ENCODE data around the gene CST1. TPM values are rescaled to one million over a fixed set of nuclear protein-coding genes. Genes with fewer than 3 reads are reported as not detected.
"Not testable (repeated sequence)": the region's sequence is repeated elsewhere in the genome, so short reads cannot be mapped to it uniquely, and the experiment has no call there.

Gene CST1
- total and polyA plus RNA-seq, 2 donors (not counting 1 experiment from before 2014, with no cell fraction given): 3.6 to 3.9 TPM

DNA sequence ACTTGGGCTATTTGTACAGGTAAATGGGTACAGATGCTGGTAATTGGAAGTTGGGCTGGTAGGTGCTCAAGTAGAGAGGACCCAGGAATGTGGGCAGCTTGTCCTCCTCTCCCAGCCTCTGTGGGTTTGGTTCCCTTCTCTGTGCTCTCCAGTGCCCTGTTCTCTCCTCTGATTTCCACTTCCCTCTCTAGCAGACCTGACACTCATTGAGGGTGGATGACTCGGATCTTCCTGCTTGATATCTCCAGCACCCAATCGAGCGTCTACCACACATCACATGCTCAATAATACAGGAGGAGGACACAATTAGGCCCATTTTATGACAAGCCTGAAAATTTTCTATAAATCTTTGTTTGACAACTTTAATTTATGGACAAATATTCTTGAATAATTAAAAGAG is 23.7 kb downstream of the CST1 start:
- DNase-seq (ENCODE audit: low read depth in 2 of 2): no peak
- Histone ChIP-seq H3K4me1 (ENCODE audit: control insufficient read depth, extremely low read depth, insufficient read depth, low read length) (no peaks in the 10 kb centered on the region), H3K4me2 (ENCODE audit: extremely low read depth, insufficient read depth, low read length) (no peak overlapping the region), H3K4me3 (replicated peaks in 1 of 4; ENCODE audit: control extremely low read depth in 1 of 4, insufficient read depth in 1 of 4, low read depth in 3 of 4, low read length in 4 of 4) (no peak overlapping the region), H3K9me3 (ENCODE audit: control insufficient read depth, insufficient read depth, low read depth, low read length) (no peaks in the 10 kb centered on the region), H3K27me3 (ENCODE audit: control insufficient read depth, insufficient read depth, low read length) (no peaks in the 10 kb centered on the region), H3K27ac (ENCODE audit: insufficient read depth, low read length) (no peak overlapping the region), H2AFZ (ENCODE audit: low read length) (no peak overlapping the region), H3K36me3 (ENCODE audit: control insufficient read depth, insufficient read depth, low read length) (no peaks in the 10 kb centered on the region), H3K79me2 (ENCODE audit: control insufficient read depth, insufficient read depth, low read length) (no peaks in the 10 kb centered on the region), H3K9ac (ENCODE audit: insufficient read depth, low read length) (no peak overlapping the region), H4K20me1 (ENCODE audit: control insufficient read depth, extremely low read depth, insufficient read depth, low read length) (no peaks in the 10 kb centered on the region)
- TF ChIP-seq, protein P1, sequence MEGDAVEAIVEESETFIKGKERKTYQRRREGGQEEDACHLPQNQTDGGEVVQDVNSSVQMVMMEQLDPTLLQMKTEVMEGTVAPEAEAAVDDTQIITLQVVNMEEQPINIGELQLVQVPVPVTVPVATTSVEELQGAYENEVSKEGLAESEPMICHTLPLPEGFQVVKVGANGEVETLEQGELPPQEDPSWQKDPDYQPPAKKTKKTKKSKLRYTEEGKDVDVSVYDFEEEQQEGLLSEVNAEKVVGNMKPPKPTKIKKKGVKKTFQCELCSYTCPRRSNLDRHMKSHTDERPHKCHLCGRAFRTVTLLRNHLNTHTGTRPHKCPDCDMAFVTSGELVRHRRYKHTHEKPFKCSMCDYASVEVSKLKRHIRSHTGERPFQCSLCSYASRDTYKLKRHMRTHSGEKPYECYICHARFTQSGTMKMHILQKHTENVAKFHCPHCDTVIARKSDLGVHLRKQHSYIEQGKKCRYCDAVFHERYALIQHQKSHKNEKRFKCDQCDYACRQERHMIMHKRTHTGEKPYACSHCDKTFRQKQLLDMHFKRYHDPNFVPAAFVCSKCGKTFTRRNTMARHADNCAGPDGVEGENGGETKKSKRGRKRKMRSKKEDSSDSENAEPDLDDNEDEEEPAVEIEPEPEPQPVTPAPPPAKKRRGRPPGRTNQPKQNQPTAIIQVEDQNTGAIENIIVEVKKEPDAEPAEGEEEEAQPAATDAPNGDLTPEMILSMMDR (conservative IDR thresholded peaks at IDR 0.05 in 1 of 2, IDR thresholded peaks at IDR 0.05 in 1 of 2; ENCODE audit: low read depth in 1 of 2, low read length in 2 of 2): no peak
- no peak for TF ChIP-seq EZH2 (IDR thresholded peaks at IDR 0.05; ENCODE audit: low read length, missing control alignments)

DNA sequence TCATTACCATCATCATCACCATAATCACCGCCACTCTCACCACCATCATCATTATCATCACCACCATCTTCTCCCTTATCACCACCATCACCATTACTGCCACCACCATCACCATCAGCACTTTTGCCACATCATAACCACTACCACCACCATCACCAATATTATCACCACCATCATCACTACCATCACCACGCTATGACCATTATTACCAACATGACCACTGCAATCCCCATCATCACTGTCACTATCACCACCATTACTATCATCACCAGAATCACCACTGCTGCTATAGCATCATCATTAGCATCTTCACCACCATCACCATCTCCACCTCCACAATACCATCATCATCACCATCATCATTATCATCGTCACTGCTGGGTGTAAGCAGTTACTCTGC is 25.6 kb downstream of the CST1 start:
- Histone ChIP-seq H3K27ac (ENCODE audit: insufficient read depth, low read length) (no peak overlapping the region), H3K9me3 (ENCODE audit: control insufficient read depth, insufficient read depth, low read depth, low read length) (no peaks in the 10 kb centered on the region), H2AFZ (ENCODE audit: low read length) (no peak overlapping the region), H3K27me3 (ENCODE audit: control insufficient read depth, insufficient read depth, low read length) (no peaks in the 10 kb centered on the region), H3K4me3 (replicated peaks in 1 of 4; ENCODE audit: control extremely low read depth in 1 of 4, insufficient read depth in 1 of 4, low read depth in 3 of 4, low read length in 4 of 4) (no peak overlapping the region), H3K4me1 (ENCODE audit: control insufficient read depth, extremely low read depth, insufficient read depth, low read length) (no peaks in the 10 kb centered on the region), H3K4me2 (ENCODE audit: extremely low read depth, insufficient read depth, low read length) (no peak overlapping the region), H3K79me2 (ENCODE audit: control insufficient read depth, insufficient read depth, low read length) (no peaks in the 10 kb centered on the region), H4K20me1 (ENCODE audit: control insufficient read depth, extremely low read depth, insufficient read depth, low read length) (no peaks in the 10 kb centered on the region), H3K36me3 (ENCODE audit: control insufficient read depth, insufficient read depth, low read length) (no peaks in the 10 kb centered on the region), H3K9ac (ENCODE audit: insufficient read depth, low read length) (no peak overlapping the region)
- DNase-seq (ENCODE audit: low read depth in 2 of 2): no peak
- TF ChIP-seq, protein P1 (conservative IDR thresholded peaks at IDR 0.05 in 1 of 2, IDR thresholded peaks at IDR 0.05 in 1 of 2; ENCODE audit: low read depth in 1 of 2, low read length in 2 of 2): no peak
- TF ChIP-seq EZH2 (IDR thresholded peaks at IDR 0.05; ENCODE audit: low read length, missing control alignments): no peak

DNA sequence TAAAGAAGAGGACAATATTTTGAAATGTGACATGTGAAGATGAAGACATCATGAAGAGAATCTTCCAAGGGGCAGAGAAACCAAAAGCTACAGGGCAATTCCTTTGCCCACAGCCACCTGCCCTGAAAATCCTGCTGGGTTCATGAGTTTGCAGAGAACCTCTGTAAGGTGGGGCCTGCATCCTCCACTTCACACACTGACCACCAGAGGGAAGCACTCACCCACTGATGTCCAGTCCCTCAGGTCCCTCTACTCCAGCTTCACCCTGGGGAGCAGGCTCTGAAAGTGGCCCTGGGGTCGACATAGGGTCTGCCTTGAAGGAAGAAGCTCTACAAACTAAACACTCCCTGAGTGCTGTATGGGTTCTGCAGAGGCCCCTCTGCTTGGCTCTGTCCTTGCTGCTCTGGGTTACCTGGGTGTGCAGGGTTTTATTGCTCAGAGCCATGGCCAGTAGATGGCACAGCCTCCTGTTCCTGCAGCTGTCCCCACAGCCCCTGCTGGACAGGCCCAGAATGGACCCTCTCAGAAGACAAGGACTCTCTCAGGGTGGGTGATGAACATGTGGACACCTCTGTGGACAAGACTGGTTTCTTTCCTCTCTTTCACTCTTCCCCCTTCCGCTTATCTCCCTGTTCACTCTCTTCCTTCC is 27.0 kb downstream of the CST1 start:
- H3K4me2 ChIP-seq (ENCODE audit: extremely low read depth, insufficient read depth, low read length); H3K79me2 ChIP-seq (ENCODE audit: control insufficient read depth, insufficient read depth, low read length); H3K9me3 ChIP-seq (ENCODE audit: control insufficient read depth, insufficient read depth, low read depth, low read length); H3K27ac ChIP-seq (ENCODE audit: insufficient read depth, low read length); H3K9ac ChIP-seq (ENCODE audit: insufficient read depth, low read length); H3K36me3 ChIP-seq (ENCODE audit: control insufficient read depth, insufficient read depth, low read length); H2AFZ ChIP-seq (ENCODE audit: low read length); H3K27me3 ChIP-seq (ENCODE audit: control insufficient read depth, insufficient read depth, low read length); H4K20me1 ChIP-seq (ENCODE audit: control insufficient read depth, extremely low read depth, insufficient read depth, low read length); H3K4me3 ChIP-seq (replicated peaks in 1 of 4; ENCODE audit: control extremely low read depth in 1 of 4, insufficient read depth in 1 of 4, low read depth in 3 of 4, low read length in 4 of 4); H3K4me1 ChIP-seq (ENCODE audit: control insufficient read depth, extremely low read depth, insufficient read depth, low read length): not testable (repeated sequence)
- DNase-seq (ENCODE audit: low read depth in 2 of 2): peak in 1 of 2 donors; percentile 20
- TF ChIP-seq, protein P1 (conservative IDR thresholded peaks at IDR 0.05 in 1 of 2, IDR thresholded peaks at IDR 0.05 in 1 of 2; ENCODE audit: low read depth in 1 of 2, low read length in 2 of 2): peak; percentile 52

DNA sequence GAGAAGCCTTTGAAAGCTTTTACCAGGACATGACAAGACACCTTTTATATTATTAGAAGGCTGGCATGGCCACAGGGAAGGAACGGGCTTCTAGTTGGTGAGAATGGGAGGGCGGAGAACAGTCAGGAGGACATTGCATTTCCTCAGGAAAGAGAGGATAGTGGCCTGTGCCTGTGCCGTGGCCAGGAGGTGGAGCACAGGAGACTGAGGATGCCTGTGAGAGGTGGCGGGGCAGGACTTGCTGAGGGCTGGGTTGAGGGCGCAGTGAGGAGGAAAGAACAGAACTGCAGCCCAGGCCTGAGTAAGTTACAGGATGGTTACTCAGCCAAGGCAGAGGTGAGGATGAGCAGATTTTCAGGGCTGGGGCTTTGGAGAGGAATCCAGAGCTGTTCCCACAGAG is 27.9 kb downstream of the CST1 start:
- H3K27ac ChIP-seq (ENCODE audit: insufficient read depth, low read length); DNase-seq (ENCODE audit: low read depth in 2 of 2); H3K4me3 ChIP-seq (replicated peaks in 1 of 4; ENCODE audit: control extremely low read depth in 1 of 4, insufficient read depth in 1 of 4, low read depth in 3 of 4, low read length in 4 of 4); H3K27me3 ChIP-seq (ENCODE audit: control insufficient read depth, insufficient read depth, low read length); H3K79me2 ChIP-seq (ENCODE audit: control insufficient read depth, insufficient read depth, low read length); H3K4me2 ChIP-seq (ENCODE audit: extremely low read depth, insufficient read depth, low read length); H4K20me1 ChIP-seq (ENCODE audit: control insufficient read depth, extremely low read depth, insufficient read depth, low read length); H3K36me3 ChIP-seq (ENCODE audit: control insufficient read depth, insufficient read depth, low read length); H3K9ac ChIP-seq (ENCODE audit: insufficient read depth, low read length); H3K4me1 ChIP-seq (ENCODE audit: control insufficient read depth, extremely low read depth, insufficient read depth, low read length); H3K9me3 ChIP-seq (ENCODE audit: control insufficient read depth, insufficient read depth, low read depth, low read length); H2AFZ ChIP-seq (ENCODE audit: low read length): not testable (repeated sequence)

All from fibroblast of lung (primary cell).